T-helper 1 cell (primary cell): ENCODE data around the gene PACS2.
"Not testable (repeated sequence)": the region's sequence is repeated elsewhere in the genome, so short reads cannot be mapped to it uniquely, and the experiment has no call there.

ENCODE experiments used
- DNase-seq, 5 donors: peaks; one replicate each; pipeline ENCODE4 v3.0.0-alpha.2; 2012 to 2020

Gene PACS2

DNA sequence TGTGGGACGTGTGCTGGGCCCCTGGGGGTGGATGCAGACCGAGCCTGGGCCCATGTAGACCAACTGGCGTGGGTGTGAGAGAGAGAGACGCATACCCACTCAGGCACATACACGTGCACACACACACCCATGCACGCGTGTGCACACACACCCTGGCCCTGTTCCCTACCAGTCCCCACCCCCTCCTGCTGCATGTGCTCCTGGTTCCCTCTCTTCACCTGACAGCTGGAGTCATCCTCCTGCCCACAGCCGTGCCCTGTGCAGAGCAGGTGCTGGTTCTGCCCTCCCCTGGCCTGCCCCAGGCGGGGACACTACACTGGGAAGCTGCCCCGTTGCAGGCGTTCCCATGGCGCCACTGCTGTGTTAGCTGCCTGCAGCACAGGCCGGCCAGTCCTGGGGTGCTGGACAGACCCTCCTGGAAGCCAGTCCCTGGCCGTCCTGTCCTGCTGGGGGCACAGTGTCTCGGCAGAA lies 18.5 kb downstream of the PACS2 start:
- no peak for DNase-seq

DNA sequence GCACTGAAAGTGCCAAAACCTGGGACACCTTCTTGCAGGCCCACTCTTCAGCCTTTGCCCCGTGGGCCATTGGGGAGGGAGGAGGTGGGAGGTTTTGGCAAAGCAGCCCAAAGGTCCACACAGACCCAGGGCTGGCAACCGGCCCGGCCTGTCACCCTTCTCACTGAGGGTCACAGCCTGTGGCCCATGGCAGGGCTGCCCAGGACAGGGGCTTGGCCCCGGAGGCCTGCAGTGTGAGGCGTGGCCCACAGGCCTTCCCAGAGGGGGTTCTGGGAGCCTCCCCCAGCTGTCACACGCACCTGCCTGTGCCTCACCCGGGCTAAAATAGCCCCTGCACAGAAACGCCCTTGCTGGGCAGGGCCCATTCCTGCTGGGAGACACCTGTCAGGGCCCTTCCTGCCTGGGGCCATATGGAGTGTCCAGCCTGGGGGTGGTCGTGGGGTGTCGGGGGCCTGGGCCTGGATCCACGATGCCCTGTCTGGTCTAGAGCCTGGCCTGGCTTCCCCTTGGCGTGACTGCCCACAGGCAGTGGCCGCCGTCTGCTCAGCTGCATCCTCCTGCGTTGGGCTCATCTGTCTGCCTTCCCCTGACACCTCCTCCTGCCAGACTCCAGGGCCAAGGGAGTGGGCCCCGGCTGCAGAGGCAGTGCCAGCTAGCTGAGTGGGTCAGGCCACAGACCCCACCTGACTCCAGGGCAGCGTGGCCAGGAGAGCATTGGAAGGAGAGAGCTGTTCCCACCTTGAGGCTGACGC lies 19.2 kb downstream of the PACS2 start:
- DNase-seq, result no peak

DNA sequence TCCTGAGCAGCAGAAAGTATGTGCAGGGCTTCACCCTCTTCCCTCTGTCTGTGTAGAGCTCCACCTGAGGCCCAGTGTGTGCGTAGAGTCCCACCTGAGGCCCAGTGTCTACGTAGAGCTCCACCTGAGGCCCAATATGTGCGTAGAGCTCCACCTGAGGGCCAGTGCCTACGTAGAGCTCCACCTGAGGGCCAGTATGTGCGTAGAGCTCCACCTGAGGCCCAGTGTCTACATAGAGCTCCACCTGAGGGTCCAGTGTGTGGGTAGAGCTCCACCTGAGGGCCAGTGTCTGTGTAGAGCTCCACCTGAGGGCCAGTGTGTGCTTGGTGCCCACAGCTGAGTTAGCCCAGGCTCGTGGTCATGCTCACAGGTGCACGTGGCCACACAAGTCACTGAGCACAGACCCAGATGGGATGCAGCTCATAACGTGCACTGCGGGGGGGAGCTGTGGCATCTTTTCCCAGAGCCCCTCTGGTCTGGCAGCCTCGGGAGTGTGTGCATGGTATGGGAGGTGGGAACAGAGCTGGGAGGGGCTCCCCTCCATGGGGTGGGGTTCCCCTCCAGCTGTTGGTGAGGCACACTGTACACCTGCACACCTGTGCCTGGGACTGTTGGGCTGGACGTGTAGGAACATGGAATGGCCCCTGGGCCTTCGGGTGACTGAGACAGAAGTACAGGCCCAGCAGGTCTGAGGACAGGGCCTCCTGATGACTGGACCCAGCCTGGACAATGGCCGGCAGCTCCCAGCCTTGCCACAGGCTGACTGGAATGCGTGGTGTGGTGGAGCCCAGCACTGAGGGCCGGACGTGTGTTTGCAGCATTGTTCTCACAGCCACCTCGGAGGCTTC lies 20.1 kb downstream of the PACS2 start:
- DNase-seq, result peak in 1 of 5 donors; percentile 13

DNA sequence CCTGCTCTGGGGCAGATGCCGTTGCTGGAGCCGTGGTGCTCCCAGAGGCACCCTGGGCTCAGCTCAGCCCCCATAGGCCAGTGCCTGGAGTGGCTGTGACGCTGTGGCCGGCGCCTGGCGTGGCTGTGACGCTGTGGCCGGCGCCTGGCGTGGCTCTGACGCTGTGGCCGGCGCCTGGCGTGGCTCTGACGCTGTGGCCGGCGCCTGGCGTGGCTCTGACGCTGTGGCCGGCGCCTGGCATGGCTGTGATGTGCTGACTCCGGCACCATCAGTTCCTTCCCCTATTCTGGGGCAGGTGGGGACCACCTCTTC lies 20.6 kb downstream of the PACS2 start:
- not testable (repeated sequence) for DNase-seq

DNA sequence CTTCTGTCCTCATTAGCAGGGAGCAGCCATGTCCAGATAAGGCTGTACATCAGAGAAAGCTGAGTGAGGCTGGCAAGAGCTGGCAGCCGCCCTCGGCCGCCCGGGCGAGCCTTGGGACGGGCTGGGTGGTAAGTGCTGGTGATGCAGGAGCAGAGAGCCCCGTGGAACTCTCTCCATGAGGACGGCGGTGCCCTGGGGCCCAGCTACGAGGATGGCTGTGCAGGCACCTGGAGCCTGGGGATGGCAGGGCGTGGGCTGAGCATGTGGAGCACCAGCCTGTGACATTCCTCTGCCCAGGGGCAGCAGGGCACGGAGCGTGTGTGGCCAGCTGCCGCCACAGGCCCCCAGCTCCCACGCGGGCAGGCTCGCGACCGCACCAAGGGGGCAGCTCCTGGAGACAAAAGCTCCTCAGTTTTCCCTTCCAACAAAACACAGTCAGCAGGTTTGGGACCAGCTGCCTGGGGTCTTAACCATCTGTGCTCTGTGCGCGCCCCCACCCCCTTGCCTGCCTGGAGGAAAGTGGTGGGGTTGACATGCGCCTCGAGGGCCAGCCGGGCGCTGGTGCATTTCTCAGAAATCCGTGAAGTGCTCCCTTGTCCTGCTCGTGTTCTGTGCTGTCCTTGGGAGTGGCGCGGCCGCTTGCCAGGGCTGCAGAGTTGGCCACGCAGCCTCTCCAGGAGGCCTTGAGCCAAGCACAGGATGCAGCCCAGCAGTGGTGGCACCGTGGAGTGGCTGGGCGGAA lies 21.4 kb downstream of the PACS2 start:
- no peak for DNase-seq

DNA sequence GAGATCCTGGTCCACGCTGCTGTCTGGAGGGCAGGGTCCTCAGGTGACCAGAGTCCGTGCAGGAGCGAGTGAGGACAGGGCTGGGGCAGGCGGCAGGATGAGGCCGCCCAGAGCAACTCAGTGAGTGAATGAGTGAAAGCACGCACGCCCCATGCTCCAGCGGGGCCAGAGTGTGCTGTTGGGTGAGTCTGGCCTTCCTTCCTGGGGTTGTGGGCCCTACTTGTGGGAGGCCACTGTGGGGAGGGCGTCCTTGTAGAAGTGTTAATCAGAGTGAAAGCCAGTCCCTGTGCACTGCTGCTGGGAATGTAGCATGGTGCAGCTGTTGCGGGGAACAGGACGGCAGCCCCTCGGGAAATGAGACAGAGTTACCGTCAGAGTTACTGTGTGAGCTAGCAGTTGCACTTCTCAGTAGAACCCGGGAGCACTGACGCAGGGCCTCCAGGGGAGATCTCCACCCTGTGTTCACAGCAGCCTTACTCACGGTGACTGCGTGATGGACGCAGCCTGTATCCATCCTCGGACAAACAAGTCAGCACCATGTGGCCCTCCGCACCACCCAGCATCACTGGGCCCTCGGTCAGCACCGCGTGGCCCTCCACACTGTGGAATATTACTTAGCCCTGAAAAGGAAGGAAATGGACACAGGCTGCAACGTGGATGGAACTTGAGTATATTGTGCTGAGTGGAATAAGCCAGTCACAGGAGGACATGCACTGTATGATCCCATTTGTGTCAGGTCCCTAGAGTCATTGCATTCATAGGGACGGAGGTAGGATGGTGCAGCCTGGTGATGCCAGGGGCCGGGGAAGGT lies 22.1 kb downstream of the PACS2 start:
- DNase-seq, result no peak

DNA sequence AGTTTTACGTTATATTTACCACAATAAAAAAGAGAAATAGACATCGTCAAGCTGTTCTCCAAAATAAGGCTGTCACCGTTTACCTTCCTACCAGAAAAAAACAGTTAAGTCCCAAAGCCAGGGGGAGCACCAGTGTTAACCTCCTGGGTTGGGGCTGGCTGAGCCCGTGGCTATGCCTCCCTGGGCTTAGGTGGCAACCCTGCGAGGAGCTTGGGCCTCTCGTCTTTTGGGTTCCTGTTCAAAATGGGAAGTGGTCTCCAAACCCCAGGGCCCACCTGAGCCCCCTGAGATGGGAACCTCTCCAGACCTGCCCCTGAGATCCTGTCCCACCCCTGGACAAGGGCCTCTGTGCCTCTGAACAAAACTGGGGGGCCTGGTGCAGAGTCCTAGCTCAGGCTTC lies 22.9 kb downstream of the PACS2 start:
- no peak for DNase-seq

DNA sequence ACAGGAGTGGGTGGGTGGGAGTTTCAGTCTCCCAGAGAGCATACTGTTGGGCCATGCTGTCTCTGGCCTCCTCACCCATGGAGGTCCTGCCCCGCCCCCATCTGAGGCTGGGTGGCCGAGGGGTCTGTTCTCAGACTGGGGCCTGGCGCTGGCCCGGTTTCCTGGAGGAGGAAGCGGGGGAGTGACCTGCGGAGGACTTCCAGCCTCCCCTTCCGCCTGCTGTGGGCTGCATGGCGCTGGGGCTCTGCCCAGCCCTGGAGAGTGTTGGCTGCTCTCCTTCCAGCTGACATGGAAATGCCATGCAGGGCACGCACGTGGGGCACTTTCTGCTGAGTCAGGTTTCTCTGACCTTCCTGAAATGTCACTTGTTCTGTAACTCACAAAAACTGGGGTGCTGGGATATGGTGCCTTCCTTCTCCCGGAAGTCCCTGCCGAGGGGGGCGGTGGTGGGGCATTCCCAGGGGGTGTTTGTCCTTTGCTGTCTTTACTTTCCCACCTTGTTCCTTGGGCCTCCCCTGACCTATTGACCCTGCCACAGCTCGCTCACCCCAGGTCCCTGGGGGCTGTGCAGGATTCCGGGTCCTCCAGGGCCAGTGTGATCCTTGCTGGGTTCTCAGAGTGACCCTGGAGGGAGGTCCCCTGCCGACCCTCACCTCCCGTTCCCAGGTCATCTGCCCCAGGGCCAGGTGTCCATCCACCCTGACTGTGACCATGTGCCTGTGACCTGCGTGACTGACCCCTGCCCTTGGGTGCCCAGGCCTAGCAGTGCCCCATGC lies 23.6 kb downstream of the PACS2 start:
- DNase-seq, result no peak

DNA sequence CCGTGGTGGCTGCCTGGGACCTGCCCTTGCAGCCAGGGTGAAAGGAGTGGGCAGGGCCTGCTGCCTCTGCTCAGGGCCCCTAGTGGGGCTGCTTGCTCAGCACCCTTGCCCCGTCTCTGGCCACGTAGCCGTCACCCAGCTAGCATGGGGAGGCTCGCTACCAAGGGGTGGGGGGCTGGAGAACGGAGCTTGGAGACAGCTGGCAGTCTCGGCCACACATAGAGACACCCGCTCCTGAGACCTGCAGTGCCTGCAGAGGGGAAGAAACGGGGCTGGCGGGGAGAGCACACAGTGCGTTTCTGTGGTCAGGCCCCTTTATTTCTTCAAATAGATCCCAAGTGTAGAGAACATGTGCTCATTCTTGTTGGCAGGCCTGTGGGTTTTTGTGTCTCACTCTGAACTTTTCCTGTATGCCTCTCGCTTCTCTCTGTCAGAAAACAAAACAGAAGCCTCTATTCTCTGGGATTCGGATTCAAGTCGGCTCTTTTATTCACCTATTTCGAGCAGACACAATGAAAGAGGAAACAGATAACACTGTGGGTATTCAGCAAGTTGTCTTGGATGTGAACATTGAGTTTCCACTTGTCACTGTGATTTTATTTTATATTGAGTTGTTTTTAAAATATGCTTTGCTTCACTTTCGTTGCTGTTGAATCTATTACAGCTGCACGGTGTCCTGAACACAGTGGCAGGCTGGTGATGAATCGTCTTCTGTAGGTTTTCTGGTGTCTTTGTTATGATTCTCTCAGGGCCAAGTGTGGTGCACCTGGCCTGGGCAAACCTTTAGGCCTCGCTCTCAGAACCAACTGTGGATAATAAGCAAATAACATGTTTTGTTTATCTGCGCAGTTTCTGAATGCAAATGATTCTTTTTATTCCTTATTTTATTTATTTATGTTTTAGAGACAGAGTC lies 26.5 kb downstream of the PACS2 start:
- no peak for DNase-seq

DNA sequence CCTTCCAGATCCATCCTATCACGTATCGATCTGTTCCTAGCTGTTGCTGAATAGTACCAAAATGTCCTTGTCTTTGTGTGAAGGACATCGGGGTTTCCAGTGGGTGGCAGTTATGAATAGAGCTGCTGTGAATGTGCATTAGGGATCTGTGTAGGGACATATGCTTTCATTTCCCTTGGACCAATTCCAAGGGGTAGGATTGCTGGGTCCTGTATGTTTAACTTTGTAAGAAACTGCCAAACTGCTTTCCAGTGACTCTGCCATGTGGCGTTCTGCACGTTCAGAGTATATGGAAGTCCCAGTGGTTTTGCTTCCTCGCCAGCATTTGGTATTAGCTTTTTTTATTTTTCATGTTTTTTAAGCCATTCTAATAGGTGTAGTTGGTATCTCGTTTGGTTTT lies 28.6 kb downstream of the PACS2 start:
- no peak for DNase-seq

DNA sequence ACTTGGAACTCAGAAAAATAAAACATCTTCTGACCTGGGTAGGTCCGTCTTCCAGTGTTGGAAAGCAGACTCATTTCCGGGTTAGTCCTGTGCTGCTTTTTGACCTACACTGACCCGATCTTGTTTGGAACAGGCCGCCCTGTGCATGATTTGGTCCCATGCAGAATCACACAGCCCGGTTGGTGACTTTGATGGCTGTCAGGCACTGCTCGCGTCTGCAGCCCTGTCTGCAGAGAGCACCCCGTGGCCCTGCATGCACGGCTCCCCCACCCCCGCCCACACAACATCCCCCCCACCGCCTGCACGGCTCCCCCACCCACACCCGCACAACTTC lies 31.6 kb downstream of the PACS2 start:
- DNase-seq, result no peak

DNA sequence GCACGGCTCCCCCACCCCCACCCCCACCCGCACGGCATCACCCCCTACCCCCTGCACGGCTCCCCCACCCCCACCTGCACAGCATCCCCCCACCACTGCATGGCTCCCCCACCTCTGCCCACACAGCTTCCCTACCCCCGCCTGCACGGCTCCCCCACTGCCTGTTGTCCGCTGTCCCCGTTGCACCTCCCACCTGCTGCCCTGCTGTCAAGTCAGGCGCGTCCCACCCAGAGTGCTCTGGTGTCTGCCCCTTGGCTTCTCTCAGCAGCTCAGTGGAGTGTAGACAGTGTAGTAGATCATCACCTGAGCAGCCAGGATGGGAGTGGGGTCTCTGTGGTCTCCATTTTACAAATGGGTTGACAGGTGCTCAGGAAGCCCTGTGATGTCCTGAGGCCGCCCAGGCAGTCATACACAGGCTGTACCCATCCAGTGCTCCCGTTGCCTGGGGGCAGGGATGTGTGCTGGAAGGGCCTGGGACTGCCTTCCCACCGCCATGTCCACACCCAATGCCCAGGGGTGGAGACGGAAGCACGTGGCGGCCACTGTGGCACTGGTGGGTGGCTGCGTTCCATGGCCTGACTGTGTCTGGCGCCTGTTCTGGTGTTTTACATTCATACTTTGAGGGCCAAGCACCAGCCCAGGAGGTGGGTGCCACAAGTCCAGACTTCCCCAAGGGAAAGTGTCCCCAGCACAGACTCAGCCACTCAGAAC lies 32.5 kb downstream of the PACS2 start:
- DNase-seq, result no peak

DNA sequence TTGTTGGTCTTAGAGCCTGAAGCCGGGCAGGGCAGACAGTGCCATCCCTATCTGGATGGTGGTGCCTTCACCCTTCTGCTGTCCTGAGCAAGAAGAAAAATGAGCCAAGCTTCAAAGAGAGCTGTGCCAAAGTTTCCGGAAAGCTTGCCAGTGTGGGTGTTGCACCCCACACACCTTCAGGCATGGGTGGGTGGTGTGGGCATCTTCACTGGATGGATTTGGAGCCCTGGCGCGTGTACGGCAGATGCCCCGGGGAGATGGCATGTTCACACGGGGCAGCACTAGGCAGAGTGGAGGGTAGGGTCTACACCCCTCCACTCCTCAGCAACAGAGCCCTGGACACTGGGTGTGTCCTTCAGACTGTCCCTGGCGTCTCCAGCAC lies 33.0 kb downstream of the PACS2 start:
- no peak for DNase-seq

DNA sequence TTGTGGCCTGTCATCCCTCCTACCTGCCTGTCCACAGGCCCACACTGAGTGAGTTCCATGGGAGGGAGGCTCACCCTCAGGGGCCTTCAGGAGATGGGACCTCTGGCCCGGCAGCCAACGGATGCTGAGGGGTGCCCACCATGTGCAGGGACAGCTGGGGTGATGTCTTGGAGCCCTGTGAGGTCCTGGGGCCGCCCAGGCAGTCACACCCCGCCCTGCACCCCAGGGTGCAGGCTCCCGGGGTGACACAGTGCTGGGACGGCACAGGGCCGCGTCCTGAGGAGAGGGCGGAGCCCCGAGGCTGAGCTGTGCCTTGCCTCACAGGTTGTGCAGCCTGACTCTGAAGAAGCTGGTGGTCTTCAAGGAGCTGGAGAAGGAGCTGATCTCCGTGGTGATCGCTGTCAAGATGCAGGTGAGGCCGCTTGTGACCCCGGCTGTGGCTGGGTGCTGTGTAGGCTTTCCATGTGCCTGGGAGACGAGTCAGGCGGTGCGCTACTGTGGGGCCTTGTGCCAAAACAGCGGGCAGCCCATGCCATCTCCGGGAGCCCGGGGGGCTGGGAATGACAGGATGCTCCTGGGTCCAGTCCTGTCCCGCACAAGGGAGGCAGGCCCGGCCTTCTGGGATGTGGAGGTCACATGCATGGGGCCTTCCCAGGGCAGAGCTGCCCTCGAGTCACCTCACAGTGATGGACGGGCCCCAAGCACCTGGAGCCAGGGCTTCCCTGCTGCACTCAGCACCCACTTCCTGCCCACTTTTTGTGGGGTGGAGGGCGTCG lies 33.8 kb downstream of the PACS2 start:
- DNase-seq, result no peak

DNA sequence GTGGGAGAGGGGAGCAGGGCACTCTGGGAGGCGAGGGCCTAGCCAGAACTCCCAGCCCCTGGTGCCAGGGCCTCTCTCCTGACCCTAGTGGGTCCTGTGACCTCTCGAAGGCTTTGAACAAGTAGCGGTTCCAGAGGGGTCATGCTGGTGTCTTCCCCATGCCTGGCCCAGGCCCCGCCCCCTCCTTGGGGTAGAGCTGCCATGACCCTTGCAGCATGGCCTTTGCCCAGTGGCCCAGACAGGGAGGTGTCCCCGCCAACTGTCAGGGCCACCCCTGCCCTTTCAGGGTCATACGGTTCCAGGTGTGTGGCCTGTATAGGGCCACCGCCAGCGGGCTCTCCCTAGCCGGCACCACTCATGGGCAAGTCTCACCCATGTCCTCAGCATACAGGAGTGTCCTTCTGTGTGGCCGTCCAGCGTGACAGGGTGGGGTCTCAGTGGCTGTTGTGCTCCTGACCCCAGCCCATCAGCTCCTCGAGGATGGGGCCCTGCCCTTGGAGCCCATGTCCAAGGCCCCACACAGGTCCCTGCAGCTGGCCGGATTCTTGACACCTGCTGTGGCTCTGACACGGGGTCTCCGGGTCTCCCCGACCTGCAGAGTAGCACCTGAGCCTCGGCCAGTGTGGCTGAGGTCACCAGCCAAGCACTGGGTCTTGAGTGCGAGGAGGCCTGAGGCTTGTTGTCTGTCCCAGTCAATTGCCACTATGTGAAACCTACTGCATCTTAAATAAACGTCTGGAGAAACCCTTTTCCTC lies 34.6 kb downstream of the PACS2 start:
- no peak for DNase-seq

DNA sequence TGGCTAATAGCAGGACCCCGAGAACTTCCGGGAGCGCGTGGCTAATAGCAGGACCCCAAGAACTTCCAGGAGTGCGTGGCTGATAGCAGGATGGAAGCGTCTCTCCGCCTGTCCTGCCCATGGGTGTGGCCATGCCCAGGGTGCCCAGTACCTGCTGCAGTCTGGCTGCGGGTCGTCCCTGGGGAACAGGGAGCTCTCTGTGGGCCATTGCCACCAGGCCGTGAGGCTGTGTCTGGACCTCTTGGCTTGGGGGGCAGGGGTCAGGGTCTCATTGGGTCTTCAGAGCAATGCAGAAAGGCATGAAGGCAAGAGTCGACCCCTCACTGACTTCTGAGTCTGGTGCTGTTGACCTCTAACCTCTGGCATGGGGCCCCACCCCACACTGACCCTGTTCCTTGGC lies 35.4 kb downstream of the PACS2 start:
- DNase-seq, result no peak

DNA sequence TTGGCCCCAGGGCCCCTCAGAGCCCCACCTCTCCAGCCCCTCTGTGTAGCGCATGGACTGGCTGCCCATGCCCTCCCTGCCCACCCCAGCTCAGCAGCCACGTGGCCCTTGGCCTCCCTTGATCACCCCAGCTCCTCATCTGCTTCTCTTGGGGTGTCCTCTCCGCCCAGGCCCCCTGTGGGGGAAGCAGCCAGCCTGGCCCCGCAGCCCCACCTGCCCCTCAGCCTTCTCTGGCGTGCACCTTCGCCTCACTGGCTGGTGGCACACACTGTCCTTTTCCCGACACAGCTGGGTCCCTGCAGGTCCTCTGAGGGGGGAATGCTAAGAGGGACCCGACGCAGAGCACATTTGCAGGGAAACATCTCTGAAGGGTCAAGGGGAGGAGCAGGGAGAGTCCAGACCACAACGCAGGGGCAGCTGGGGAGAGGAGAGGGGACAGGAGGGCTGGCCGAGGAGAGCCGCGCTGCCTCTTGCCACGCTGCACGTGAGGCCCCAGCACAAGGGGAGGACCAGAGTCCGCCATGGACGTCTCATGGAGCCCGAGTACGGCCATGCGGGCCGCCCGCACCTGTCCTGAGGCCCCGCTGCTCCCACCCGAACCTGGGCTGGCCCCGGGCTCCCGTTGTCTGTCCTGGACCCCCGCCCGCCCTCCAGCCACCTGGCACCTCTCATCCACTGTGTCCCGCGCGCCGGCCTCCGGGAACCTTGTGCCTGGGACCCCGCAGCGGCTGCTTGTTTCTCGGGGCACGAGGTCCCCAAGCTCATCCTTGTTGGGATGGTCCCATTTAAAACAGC lies 36.1 kb downstream of the PACS2 start:
- no peak for DNase-seq

DNA sequence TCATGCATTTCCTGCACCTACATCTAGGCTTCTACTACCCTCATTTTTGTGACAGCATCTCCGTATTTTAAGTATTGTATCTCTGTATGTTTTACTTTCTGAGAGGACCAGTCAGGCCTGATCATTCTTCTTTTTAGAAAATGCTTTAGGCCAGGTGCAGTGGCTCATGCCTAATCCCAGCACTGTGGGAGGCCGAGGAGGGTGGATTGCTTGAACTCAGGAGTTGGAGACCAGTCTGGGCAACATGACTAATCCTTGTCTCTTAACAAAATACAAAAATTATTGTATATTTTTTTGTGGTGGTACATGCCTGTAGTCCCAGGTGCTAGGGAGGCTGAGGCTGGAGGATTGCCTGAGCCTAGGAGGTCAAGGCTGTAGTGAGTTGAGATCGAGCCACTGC lies 36.9 kb downstream of the PACS2 start:
- DNase-seq, result no peak
